NCI-H1417 (cell line): Measurements from ENCODE around the gene POLR2E.
A peak's percentile ranks its signal among the peaks of the same experiment; 100 is the strongest.

ENCODE experiments used
- DNase-seq, 3 experiments: peaks; one replicate each; lab custom pipeline; 2025; lab: John Stamatoyannopoulos, UW

POLR2E gene

DNA sequence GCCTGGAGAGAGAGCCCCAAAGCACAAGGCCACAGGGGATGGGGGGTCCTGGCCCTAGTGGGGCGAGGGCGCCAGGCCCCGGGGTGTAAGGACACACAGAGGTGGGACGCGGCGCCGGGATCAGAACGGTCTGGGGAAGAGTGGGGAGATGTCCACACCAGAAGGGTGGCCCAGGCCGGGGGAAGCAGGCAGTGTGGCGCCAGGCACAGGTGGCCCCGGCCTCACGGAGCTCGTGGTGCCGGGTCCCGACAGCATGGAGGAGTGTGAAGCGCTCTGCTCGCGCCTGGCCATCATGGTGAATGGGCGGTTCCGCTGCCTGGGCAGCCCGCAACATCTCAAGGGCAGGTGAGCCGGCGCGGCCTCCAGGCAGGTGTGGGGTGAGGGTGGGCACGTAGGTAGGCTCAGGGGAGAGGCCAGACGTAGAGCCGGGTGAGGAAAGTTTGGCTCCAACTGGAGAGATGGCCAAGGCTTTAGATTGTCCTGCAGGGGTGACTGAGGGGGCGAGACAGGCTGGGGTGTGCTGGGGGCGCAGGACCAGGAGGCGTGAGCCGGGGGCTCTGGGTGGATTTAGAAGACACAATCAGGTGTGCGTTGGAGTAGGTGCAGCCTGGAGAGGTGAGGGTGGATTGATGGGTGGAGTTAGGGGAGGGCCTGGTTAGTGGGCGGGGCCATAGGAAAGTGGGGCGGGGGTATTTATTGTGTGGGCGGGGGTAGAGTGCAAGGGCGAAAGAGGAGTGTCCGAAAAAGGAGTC is 31.1 kb downstream of the POLR2E start:
- no peak for DNase-seq

DNA sequence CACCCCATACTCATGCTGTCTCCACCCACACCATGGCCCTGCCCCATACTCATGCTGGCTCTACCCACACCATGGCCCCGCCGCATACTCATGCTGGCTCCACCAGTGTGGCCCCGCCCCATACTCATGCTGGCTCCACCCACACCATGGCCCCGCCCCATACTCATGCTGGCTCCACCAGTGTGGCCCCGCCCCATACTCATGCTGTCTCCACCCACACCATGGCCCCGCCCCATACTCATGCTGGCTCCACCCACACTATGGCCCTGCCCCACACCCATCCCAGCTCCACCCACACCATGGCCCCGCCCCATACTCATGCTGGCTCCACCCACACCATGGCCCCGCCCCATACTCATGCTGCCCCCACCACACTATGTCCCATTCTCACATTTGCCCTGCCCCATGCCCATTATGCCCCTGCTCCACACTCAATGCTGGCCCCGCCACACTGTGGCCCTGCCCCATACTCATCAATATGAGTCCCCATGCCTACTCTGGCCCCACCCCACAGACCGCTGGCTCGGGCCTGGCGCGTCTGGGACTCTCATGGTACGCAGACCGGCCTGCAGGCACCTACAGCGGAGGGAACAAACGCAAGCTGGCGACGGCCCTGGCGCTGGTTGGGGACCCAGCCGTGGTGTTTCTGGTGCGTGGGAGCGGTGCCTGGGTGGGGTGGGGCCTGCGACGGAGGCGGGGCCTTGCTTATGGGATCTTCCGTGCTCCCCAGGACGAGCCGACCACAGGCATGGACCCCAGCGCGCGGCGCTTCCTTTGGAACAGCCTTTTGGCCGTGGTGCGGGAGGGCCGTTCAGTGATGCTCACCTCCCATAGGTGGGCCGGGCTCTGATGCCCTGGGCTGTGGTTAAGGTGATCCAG is 31.9 kb downstream of the POLR2E start:
- DNase-seq, result no peak

DNA sequence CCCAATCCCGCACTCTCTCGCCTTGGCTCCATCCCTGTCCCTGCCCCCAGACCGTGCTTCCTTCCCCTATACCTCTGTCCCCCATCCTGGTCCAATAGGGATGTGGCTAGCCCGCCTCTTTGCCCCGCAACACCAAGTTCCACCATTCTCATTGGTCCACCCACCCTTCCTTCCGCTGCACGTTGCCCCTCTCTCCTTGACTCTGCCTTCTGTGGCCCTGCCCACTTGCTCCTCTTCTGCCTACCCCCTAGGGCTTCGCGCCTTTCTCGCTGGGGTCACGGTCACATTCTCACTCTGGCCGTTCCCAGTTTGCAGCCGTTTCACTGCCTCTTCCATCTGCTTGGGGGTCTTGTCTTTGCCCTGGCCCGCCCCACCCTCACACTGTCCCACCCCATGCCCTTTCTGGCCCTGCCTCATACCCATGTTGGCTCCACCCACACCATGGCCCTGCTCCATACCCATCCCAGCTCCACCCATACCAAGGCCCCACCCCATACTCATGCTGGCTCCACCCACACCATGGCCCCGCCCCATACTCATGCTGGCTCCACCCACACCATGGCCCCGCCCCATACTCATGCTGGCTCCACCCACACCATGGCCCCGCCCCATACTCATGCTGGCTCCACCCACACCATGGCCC is 32.7 kb downstream of the POLR2E start:
- DNase-seq, result no peak

DNA sequence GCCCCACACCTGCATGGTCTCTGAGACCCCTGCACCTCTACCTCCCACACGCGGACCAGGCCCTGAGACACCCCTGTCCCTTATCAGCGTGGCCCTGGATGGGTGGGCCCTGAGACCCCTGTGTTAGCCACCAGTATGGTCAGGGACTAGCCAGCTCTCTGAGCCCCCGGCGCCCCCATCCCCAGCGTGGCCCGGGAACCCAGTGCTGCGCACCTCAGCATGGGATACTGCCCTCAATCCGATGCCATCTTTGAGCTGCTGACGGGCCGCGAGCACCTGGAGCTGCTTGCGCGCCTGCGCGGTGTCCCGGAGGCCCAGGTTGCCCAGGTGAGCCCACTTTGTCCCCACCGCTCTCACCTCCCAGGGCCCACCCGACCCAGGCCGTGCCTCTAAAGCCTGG is 33.2 kb downstream of the POLR2E start:
- DNase-seq, result no peak

DNA sequence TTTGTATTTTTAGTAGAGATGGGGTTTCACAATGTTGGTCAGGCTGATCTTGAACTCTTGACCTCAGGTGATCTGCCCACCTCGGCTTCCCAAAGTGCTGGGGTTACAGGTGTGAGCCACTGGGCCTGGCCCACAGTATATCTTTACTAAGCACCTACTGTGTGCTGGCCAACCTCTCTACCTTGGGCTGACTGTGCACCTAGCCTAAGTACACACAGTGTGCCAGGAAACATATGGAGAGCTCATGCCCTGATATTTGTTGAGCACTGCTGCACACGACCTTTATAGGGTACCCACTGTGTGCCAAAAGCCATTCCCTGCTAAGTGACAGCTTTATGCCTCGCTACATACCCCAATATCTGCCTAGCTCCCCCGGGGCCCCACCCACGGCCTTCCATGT is 34.5 kb downstream of the POLR2E start:
- no peak for DNase-seq

DNA sequence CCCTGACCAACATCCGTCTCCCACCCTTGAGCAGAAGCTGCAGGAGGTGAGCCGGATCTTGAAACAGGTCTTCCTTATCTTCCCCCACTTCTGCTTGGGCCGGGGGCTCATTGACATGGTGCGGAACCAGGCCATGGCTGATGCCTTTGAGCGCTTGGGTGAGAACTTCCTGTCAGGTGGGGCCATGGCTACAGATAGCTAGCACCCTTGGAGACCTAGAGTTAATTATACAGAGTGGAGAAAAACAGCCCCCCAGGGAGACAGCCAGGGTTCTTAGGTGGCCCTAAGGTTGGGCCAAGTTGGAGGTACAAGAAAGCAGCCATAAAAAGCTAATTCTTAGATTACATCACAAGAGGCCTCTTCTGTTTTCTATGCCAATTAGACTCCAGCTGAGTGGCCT is 37.1 kb downstream of the POLR2E start:
- DNase-seq, result no peak

DNA sequence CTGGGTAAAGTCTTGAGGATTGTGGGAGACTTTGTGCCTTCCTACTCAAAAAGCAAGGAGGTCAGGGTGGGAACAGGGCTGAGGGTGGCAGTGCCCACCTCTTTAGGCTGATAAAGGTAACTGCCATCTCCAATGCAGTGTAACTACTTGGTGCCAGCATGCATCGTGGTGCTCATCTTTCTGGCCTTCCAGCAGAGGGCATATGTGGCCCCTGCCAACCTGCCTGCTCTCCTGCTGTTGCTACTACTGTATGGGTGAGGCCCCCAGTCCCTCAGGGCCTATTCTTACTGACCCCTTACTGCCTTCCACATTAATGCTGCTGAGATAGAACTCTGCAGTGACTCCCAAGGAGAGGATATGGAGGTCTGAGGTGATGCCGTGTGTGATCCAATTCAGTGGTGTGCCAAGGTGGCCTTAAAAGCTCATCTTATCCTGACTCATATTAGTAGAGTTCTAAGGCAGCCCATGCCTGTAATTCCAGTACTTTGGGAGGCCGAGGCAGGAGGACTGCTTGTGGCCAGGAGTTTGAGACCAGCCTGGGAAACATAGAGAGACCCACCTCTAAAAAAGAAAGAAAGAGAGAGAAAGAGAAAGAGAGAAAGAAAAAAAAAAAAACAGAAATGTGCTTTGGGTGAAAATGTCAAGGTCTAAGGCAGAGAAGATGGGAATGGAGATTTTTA is 37.9 kb downstream of the POLR2E start:
- peak; percentile 62 to 82 (median 80) for DNase-seq

DNA sequence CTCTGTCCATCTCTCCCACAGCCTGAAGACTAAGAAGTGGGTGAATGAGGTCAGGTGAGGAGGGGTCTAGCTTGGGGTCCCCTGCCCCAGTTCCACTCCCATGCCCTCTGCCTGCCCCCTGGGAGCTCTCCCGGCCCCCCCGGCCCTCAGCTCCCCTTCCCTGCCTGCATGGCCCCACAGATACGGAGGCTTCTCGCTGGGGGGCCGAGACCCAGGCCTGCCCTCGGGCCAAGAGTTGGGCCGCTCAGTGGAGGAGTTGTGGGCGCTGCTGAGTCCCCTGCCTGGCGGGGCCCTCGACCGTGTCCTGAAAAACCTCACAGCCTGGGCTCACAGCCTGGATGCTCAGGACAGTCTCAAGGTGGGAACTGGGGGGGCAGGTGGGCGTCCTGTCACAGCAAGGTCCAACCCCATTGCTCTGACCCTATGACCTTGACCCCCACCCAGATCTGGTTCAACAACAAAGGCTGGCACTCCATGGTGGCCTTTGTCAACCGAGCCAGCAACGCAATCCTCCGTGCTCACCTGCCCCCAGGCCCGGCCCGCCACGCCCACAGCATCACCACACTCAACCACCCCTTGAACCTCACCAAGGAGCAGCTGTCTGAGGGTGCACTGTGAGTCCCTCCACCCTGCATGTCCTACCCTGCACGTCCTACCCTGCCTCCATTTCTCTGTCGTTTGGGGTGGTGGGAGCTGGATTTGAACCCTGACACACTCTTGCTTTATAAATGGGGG is 39.1 kb downstream of the POLR2E start:
- DNase-seq, result no peak

DNA sequence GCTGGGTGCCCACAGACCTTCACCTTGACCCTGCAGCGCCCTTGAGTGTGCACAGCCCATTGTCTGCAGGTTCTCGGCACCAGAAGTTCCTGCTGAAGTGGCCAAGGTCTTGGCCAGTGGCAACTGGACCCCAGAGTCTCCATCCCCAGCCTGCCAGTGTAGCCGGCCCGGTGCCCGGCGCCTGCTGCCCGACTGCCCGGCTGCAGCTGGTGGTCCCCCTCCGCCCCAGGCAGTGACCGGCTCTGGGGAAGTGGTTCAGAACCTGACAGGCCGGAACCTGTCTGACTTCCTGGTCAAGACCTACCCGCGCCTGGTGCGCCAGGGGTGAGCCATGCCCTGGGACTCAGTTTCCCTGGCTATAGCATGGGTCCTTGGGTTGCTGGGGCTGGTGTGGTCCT is 40.1 kb downstream of the POLR2E start:
- DNase-seq, result no peak

DNA sequence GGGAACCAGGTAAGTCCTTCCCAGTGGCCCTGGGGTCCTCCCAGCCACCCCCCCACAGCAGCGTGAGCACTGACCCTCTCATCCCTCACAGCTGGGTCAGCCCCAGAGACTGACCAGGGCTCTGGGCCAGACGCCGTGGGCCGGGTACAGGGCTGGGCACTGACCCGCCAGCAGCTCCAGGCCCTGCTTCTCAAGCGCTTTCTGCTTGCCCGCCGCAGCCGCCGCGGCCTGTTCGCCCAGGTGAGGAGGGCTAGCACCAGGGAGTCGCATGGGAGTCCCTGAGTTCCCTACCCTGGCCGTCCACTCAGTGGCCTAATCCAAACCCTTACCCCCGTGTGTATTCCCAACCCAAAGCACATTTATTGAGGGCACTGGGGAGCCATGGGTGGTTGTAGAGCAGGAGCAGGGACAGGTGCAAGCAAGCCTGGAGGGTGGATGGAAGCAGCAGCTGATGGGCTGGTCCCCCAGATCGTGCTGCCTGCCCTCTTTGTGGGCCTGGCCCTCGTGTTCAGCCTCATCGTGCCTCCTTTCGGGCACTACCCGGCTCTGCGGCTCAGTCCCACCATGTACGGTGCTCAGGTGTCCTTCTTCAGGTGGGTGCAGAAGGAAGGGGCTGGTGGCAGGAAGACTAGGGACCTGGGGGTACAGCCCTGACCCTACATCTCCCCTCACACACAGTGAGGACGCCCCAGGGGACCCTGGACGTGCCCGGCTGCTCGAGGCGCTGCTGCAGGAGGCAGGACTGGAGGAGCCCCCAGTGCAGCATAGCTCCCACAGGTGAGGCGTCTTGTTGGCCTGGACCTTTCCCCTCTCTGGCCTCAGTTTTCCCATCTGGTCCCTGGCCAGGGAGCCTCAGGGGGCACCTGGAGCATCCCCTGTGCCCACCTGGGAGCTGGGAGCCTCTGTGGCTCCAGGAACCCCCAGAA is 40.8 kb downstream of the POLR2E start:
- DNase-seq, result no peak

DNA sequence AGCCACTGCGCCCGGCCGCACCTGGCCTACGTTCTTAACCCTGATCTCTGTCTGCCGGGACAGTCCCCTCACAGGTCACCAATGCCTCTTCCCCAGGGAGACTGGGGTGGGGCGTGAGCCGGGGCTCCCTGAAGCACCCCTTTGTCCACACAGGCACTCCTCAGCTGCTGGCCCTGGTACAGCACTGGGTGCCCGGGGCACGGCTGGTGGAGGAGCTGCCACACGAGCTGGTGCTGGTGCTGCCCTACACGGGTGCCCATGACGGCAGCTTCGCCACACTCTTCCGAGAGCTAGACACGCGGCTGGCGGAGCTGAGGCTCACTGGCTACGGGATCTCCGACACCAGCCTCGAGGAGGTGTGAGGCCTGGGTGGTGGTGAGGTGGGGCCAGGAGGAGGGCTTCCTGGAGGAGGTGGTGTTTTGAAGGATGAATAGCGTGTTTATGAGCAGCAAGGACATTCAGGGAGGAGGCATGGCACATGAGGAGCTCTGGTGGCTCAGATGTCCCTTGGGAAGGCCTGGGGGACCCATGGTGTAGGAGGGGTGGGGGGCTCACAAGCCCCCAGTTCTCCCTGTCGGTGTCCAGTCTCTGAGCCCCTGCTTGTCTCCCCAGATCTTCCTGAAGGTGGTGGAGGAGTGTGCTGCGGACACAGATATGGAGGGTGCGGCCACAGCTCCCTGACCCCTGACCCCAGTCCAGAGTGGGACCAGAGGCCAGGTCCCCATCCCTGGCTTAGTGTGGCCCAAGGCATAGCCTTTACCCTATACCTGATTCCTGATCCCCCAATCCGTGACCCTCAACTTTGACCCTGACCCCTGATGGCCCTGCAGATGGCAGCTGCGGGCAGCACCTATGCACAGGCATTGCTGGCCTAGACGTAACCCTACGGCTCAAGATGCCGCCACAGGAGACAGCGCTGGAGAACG is 41.7 kb downstream of the POLR2E start:
- DNase-seq, result no peak

DNA sequence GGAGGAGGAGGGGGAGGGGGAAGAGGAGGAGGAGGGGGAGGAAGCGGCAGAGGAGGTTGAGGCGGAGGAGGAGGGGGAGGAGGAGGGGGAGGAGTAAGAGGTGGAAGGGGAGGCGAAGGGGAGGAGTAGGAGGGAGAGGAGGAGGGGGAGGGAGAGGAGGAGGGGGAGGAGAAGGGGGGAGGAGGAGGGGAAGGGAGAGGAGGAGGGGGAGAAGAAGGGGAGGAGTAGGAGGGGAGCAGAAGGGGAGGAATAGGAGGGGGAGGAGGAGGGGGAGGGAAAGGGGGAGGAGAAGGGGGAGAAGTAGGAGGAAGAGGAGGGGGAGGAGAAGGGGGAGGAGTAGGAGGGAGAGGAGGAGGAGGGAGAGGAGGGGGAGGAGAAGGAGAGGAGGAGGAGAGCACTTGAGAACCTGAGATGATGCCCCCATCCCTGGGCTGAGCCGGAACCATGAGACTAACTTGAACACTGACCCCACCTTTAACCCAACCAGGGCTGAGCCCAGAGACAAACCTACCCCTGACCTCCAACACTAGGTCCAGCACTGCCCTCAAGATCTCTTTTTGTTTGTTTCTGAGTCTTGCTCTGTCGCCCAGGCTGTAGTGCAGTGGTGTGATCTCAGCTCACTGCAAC is 42.7 kb downstream of the POLR2E start:
- no peak for DNase-seq

DNA sequence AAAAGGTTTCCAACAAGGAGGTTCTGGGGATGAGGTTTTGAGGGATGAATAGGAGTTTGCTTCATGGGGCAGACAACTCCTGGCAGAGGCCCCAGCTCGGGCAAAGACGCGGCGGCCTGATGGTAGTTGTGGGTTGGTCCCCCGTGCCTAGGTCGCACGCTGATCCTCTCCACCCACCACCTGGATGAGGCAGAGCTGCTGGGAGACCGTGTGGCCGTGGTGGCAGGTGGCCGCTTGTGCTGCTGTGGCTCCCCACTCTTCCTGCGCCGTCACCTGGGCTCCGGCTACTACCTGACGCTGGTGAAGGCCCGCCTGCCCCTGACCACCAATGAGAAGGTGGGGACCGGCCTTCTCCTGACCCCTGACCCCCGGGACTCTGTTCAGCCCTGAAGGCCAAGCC is 43.4 kb downstream of the POLR2E start:
- DNase-seq, result no peak

DNA sequence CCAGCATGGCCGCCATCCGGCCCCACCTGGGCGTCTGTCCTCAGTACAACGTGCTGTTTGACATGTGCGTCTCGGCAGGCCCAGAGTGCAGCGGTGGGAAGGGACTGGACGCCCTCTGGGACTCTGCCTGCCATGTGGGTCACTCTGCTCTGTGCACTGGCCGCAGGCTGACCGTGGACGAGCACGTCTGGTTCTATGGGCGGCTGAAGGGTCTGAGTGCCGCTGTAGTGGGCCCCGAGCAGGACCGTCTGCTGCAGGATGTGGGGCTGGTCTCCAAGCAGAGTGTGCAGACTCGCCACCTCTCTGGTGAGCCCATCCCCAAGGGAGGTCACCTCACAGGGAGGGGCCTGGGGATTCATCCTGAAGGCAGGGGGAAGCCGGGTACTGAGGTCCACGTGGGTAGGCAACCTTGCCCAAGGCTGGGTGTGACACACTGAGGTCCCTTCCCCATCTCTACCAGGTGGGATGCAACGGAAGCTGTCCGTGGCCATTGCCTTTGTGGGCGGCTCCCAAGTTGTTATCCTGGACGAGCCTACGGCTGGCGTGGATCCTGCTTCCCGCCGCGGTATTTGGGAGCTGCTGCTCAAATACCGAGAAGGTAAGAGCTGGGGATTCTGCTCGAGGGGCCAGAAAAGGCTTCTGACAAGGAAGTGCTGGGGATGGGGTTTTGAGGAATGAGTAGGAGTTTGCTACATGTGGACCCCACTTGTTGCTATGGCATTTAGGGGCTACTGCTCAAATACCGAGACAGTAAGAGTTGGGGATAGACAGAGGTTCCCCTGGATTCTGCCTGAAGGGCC is 44.0 kb downstream of the POLR2E start:
- DNase-seq, result no peak

DNA sequence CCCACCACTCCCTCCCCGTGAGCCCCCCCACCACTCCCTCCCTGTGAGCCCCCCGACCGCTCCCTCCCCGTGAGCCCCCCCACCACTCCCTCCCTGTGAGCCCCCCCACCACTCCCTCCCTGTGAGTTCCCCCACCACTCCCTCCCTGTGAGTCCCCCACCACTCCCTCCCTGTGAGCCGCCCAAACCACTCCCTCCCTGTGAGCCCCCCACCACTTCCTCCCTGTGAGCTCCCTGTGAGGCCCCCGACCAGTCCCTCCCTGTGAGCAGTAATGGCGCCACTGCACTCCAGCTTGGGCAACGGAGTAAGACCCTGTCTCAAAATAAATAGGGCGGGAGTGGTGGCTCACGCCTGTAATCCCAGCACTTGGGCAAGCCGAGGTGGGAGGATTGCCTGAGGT is 45.4 kb downstream of the POLR2E start:
- DNase-seq, result no peak

DNA sequence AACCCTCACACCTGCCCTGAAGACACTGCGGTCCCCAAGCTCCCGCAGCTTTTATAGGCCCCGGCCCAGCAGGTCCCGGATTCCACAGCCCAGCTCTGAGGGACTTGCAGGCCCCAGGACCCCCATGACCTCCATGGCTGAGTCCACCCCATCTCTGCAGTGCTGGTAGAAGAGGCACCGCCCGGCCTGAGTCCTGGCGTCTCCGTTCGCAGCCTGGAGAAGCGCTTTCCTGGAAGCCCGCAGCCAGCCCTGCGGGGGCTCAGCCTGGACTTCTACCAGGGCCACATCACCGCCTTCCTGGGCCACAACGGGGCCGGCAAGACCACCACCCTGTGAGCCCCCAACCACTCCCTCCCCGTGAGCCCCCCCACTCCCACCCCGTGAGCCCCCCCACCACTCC is 46.1 kb downstream of the POLR2E start:
- DNase-seq, result no peak

DNA sequence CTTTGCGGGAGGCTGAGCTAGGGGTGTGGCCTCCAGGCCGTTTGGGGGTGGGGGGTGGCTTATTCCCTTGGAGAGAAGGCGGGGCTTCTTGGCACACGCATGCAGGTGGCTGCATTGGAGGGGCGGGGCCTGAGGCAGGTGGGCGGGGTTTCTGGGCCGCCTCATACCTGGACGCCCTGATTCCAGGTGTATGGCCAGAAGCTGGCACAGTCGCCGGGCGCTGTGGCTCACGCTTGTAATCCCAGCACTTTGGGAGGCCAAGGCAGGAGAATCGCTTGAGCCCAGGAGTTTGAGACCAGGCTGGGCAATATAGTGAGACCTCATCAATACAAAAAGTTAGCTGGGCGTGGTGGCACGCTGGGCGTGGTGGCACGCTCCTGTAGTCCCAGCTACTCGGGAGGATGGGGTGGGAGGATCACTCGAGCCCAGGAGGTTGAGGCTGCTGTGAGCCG is 47.5 kb downstream of the POLR2E start:
- DNase-seq, result no peak
